Esophagus muscularis mucosa (tissue), 4 donors: ENCODE results near the gene TRIM52.

Experiments
- CTCF ChIP-seq, 3 experiments: fragments of 200-600 bp in 2 of 3; fragments of 450-650 bp in 1 of 3; sonication (generic) in 2 of 3; IDR thresholded peaks; one replicate each; pipeline ENCODE4 v1.5.1; 2017 to 2019; ENCODE audit warnings: antibody characterized with exemption in 3 of 3, mild to moderate bottlenecking in 2 of 3, moderate library complexity in 1 of 3
- EP300 ChIP-seq: sonication (generic); formaldehyde crosslinking; IDR thresholded peaks from one replicate; pipeline ENCODE4 v1.6.1; 2017; ENCODE audit warnings: antibody characterized with exemption
- POLR2A ChIP-seq: fragments of 450-650 bp; IDR thresholded peaks from one replicate; pipeline ENCODE4 v1.6.1; 2017; ENCODE audit warnings: antibody characterized with exemption, moderate library complexity, mild to moderate bottlenecking, low read depth
- POLR2AphosphoS5 ChIP-seq, 2 donors: sonication (generic); formaldehyde crosslinking; IDR thresholded peaks; one replicate each; pipeline ENCODE4 v1.6.1; 2017; ENCODE audit warnings: antibody characterized with exemption in 2 of 2

- TF ChIP-seq CTCF (IDR thresholded peaks at IDR 0.05) = no peak
- TF ChIP-seq POLR2A = no peak
- TF ChIP-seq POLR2AphosphoS5 (IDR thresholded peaks at IDR 0.05) = no peak
- TF ChIP-seq EP300 = no peak
Measured at GRCh38 chr5:181217803-181218062, 43.2 kb downstream of the TRIM52 start.
